Fibroblast of lung (primary cell): Measurements from ENCODE around the gene CSTF3. TPM values are rescaled to one million over a fixed set of nuclear protein-coding genes. Genes with fewer than 3 reads are reported as not detected.

ENCODE experiments used
- DNase-seq, 2 donors: peaks; one replicate each; pipeline versions ENCODE4 v3.0.0 to v3.0.0-alpha.2; 2010; ENCODE audit warnings: low read depth in 2 of 2
- H2AFZ ChIP-seq: 2 replicates; pipeline ENCODE4 v1.5.1; 2012; ENCODE audit warnings: low read length, control low read depth, inconsistent platforms
- H3K27ac ChIP-seq: 2 replicates; pipeline ENCODE4 v1.5.1; 2011; ENCODE audit warnings: low read length, control low read depth; ENCODE audit not compliant: insufficient read depth
- H3K27me3 ChIP-seq: 2 replicates; pipeline ENCODE4 v1.5.1; 2011; ENCODE audit warnings: mild to moderate bottlenecking, low read length; ENCODE audit not compliant: control insufficient read depth, insufficient read depth
- H3K36me3 ChIP-seq: 2 replicates; pipeline ENCODE4 v1.5.1; 2011; ENCODE audit warnings: low read length; ENCODE audit not compliant: control insufficient read depth, insufficient read depth
- H3K4me1 ChIP-seq: 2 replicates; pipeline ENCODE4 v1.5.1; 2011; ENCODE audit warnings: low read length; ENCODE audit not compliant: control insufficient read depth, insufficient read depth; ENCODE audit errors: extremely low read depth
- H3K4me2 ChIP-seq: 2 replicates; pipeline ENCODE4 v1.5.1; 2011; ENCODE audit warnings: low read length, control low read depth; ENCODE audit not compliant: insufficient read depth; ENCODE audit errors: extremely low read depth
- H3K4me3 ChIP-seq, 4 experiments: fragments of 200-600 bp in 1 of 4; sonication (generic) in 1 of 4; replicated peaks in 1 of 4; 2 replicates each; pipeline ENCODE4 v1.5.1; 2011 to 2016; ENCODE audit warnings: low read length in 4 of 4, low read depth in 3 of 4, mild to moderate bottlenecking in 3 of 4, control low read depth in 2 of 4, inconsistent platforms in 1 of 4, mixed read lengths in 1 of 4; ENCODE audit not compliant: insufficient read depth in 1 of 4; ENCODE audit errors: control extremely low read depth in 1 of 4
- H3K79me2 ChIP-seq: 2 replicates; pipeline ENCODE4 v1.5.1; 2012; ENCODE audit warnings: mild to moderate bottlenecking, low read length, inconsistent platforms; ENCODE audit not compliant: control insufficient read depth, insufficient read depth
- H3K9ac ChIP-seq: 2 replicates; pipeline ENCODE4 v1.5.1; 2011; ENCODE audit warnings: mild to moderate bottlenecking, low read length, control low read depth; ENCODE audit not compliant: insufficient read depth
- H3K9me3 ChIP-seq: 2 replicates; pipeline ENCODE4 v1.5.1; 2012; ENCODE audit warnings: low read depth, low read length; ENCODE audit not compliant: control insufficient read depth, insufficient read depth
- H4K20me1 ChIP-seq: 2 replicates; pipeline ENCODE4 v1.5.1; 2011; ENCODE audit warnings: low read length; ENCODE audit not compliant: control insufficient read depth, insufficient read depth; ENCODE audit errors: extremely low read depth
- EZH2 ChIP-seq: IDR thresholded peaks from 2 replicates; pipeline ENCODE4 v1.5.1; 2012; ENCODE audit warnings: low read length, control low read depth, mild to moderate bottlenecking; ENCODE audit errors: missing control alignments
- polyA minus RNA-seq: library from RNA; depleted of rRNA, polyadenylated mRNA; stranded (reverse); fragments of >200 nt; gene quantifications from 2 replicates; pipeline ENCODE4 v1.2.3, GENCODE V29; 2011; ENCODE audit warnings: low replicate concordance
- polyA plus RNA-seq, 2 donors: library from polyadenylated mRNA; depleted of rRNA in 1 of 2; stranded (reverse) in 1 of 2; unstranded in 1 of 2; fragments of >200 nt; gene quantifications; 2 replicates each; pipeline ENCODE4 v1.2.1, GENCODE V29; 2011 to 2012; ENCODE audit warnings: missing spikeins in 1 of 2
- total RNA-seq: library from RNA; depleted of rRNA; stranded (reverse); fragments of >200 nt; gene quantifications from 2 replicates; pipeline ENCODE4 v1.2.1, GENCODE V29; 2014
- TF ChIP-seq, protein P1 (sequence below), 2 donors: IDR thresholded peaks in 1 of 2; conservative IDR thresholded peaks in 1 of 2; 1 replicate in 1 of 2; 2 replicates in 1 of 2; pipeline ENCODE4 v1.5.1; 2011 to 2012; ENCODE audit warnings: low read length in 2 of 2, control low read depth in 1 of 2, inconsistent platforms in 1 of 2, low read depth in 1 of 2, mild to moderate bottlenecking in 1 of 2

Gene CSTF3
- total RNA-seq = 26.3 and 32.4 TPM in 2 replicates
- 27.4 and 34.0 TPM in 2 replicates for polyA plus RNA-seq
- polyA plus RNA-seq (2012) = 28.2 and 34.2 TPM in 2 replicates
- 2.6 and 2.9 TPM in 2 replicates for polyA minus RNA-seq

DNA sequence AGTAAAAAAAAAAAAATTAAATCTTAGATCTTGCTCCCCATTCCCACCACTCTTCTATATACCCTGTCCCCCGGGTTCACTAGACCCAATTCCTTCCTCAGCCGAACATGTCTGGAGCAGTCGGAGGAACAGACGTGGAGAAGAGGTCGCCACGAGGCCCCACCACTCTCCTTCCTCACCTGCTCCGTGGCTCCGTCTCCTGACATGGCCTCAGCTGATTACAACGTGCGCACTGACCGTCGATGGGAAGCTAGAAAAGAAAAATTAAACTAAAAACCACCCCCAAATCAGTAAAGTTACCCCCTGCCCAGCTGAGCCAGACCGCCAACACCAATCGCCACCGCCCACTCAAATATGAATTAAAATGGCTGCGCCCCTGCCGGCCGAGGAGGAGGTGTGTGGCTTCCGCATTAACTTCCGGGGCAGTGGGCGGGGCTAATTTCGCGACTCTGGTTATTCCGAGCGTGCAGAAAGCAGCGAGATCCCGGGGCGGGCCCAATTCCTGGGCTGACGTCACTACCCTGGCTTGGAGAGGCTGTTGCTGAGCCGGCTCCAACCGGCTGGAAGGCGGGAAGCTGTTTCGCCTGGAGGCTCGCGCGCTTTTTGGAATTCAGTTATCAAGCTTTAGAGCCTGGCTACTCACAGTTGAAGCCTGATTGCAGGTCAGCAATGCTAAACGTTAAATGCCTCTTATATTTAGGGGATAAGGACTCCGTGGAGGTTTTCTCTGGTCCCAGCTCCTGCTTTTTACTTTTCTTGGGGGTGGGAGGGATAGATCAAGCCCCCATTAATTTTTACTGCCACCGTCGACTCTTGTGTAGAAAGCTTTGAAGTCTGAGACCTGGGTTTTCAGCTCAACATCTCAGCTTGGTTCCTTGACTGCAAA is at the start of gene CSTF3:
Gene CSTF3, minus strand, starts transcription at position 361 of the 886 bp plus-strand sequence. Its CDS starts 155 bp downstream, at position 206.
- Histone ChIP-seq H3K4me3 (peak within 1 kb of the TSS; percentile 69 to 100 (median 84)), H3K4me2 (peak within 1 kb of the TSS; percentile 73), H3K79me2 (peaks cover 51% of the 10 kb centered on the region), H3K27ac (peak within 1 kb of the TSS; percentile 83), H3K4me1 (peaks cover 2% of the 10 kb centered on the region), H3K36me3 (no peaks in the 10 kb centered on the region), H4K20me1 (no peaks in the 10 kb centered on the region), H3K27me3 (no peaks in the 10 kb centered on the region), H3K9ac (peak within 1 kb of the TSS; percentile 70), H2AFZ (peak within 1 kb of the TSS; percentile 44), H3K9me3 (no peaks in the 10 kb centered on the region)
- TF ChIP-seq, protein P1, sequence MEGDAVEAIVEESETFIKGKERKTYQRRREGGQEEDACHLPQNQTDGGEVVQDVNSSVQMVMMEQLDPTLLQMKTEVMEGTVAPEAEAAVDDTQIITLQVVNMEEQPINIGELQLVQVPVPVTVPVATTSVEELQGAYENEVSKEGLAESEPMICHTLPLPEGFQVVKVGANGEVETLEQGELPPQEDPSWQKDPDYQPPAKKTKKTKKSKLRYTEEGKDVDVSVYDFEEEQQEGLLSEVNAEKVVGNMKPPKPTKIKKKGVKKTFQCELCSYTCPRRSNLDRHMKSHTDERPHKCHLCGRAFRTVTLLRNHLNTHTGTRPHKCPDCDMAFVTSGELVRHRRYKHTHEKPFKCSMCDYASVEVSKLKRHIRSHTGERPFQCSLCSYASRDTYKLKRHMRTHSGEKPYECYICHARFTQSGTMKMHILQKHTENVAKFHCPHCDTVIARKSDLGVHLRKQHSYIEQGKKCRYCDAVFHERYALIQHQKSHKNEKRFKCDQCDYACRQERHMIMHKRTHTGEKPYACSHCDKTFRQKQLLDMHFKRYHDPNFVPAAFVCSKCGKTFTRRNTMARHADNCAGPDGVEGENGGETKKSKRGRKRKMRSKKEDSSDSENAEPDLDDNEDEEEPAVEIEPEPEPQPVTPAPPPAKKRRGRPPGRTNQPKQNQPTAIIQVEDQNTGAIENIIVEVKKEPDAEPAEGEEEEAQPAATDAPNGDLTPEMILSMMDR (conservative IDR thresholded peaks at IDR 0.05 in 1 of 2, IDR thresholded peaks at IDR 0.05 in 1 of 2; ENCODE audit: low read depth in 1 of 2, low read length in 2 of 2) = peak; percentile 32 to 50
- TF ChIP-seq EZH2 = no peak
- peak; percentile 97 to 98 for DNase-seq

DNA sequence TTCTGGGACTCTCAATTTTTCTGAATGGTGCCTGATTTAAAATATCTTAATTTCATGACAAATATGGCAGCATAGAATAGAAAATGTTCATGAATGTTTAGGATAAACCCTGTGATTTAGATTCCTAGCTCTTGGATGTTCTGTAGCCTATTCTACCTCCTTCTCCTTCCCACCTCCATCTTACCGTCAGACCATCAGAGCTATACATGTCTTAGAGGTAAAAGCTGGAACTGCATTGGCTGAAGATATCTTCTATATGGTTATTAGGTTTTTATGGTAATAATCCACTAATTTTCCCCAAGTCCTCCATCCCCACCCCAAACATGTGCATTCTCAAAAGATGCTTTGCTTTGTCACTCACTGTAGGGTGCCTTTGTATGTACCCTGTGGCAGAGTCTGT is 46.9 kb upstream of the CSTF3 start:
- H3K4me1 ChIP-seq = no peaks in the 10 kb centered on the region
- no peak overlapping the region for H3K27ac ChIP-seq
- TF ChIP-seq, protein P1 (conservative IDR thresholded peaks at IDR 0.05 in 1 of 2, IDR thresholded peaks at IDR 0.05 in 1 of 2; ENCODE audit: low read depth in 1 of 2, low read length in 2 of 2) = no peak
- no peak for TF ChIP-seq EZH2
- H3K9ac ChIP-seq = no peak overlapping the region
- H3K36me3 ChIP-seq = no peaks in the 10 kb centered on the region
- H3K27me3 ChIP-seq = no peaks in the 10 kb centered on the region
- H3K9me3 ChIP-seq = no peaks in the 10 kb centered on the region
- H3K4me2 ChIP-seq = no peak overlapping the region
- H3K79me2 ChIP-seq = no peaks in the 10 kb centered on the region
- H3K4me3 ChIP-seq = no peak overlapping the region
- no peak overlapping the region for H2AFZ ChIP-seq
- H4K20me1 ChIP-seq = no peaks in the 10 kb centered on the region
- no peak for DNase-seq

DNA sequence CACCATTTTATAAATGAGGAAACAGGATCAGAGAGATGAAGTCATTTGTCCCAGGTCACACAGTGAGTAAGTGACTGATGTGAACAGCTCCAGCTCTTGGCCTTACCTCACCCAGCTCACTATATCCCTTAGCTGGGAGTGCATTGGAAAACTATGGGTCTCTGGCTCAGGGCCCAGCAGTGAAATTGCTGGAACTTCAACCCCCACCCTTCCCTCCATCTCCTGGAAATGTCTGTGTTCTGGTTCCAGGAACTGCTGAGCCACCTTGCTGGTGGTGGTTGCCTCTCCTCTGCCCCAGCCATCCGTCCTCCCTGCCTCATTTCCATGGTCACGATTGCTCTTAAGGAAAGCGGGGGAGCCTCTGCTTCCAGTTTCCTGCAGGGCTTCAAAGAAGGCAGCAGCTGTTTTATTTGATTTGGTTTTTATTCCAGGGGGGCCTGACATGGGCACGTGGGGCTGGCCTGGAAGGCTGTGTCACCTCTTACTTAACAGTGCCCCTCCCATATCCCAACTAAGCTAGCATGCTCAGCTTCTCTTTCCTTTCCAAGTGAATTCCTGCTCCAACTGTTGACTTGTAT is 46.2 kb upstream of the CSTF3 start:
- no peaks in the 10 kb centered on the region for H3K4me1 ChIP-seq
- no peaks in the 10 kb centered on the region for H3K36me3 ChIP-seq
- no peaks in the 10 kb centered on the region for H3K27me3 ChIP-seq
- H3K9ac ChIP-seq = no peak overlapping the region
- TF ChIP-seq, protein P1 (conservative IDR thresholded peaks at IDR 0.05 in 1 of 2, IDR thresholded peaks at IDR 0.05 in 1 of 2; ENCODE audit: low read depth in 1 of 2, low read length in 2 of 2) = no peak
- no peak for TF ChIP-seq EZH2
- H3K4me3 ChIP-seq = no peak overlapping the region
- no peak overlapping the region for H3K4me2 ChIP-seq
- no peak overlapping the region for H2AFZ ChIP-seq
- H3K27ac ChIP-seq = no peak overlapping the region
- H3K79me2 ChIP-seq = no peaks in the 10 kb centered on the region
- no peaks in the 10 kb centered on the region for H4K20me1 ChIP-seq
- H3K9me3 ChIP-seq = no peaks in the 10 kb centered on the region
- DNase-seq = peak in 1 of 2 donors; percentile 54
